H1 (cell line): ENCODE results near the gene UHRF2. TPM values are rescaled to one million over a fixed set of nuclear protein-coding genes. Genes with fewer than 3 reads are reported as not detected.

Experiments
- HDAC2 ChIP-seq, 2 experiments: fragments of 300-600 bp in 1 of 2; sonication (generic) in 1 of 2; IDR thresholded peaks; 2 replicates each; pipeline ENCODE4 v1.6.1; 2011 to 2012; ENCODE audit warnings: low read depth in 2 of 2, low read length in 2 of 2, mild to moderate bottlenecking in 2 of 2, moderate library complexity in 2 of 2, borderline replicate concordance in 1 of 2, inconsistent platforms in 1 of 2
- TEAD4 ChIP-seq: IDR thresholded peaks from 2 replicates; pipeline ENCODE4 v1.6.1; 2012; ENCODE audit warnings: low read depth, low read length, inconsistent platforms, mixed read lengths
- polyA plus RNA-seq, 7 experiments: library from polyadenylated mRNA; depleted of rRNA in 3 of 7; stranded (reverse) in 5 of 7; unstranded in 2 of 7; fragments of >200 nt in 5 of 7; fragments of 200-250 nt in 2 of 7; gene quantifications; 1 replicate in 5 of 7; 2 replicates in 1 of 7; 4 replicates in 1 of 7; pipeline versions ENCODE4 v1.2.1 to v1.2.3, GENCODE V29; 2011 to 2013; ENCODE audit warnings: missing spikeins in 2 of 7, mixed read lengths in 2 of 7
- total RNA-seq: library from RNA; stranded (reverse); fragmentation: NEBNext Ultra II Directional; extraction: Animal tissue kit (Norgen Biotek cat#: 25700); gene quantifications from 2 replicates; pipeline ENCODE4 v1.2.1, GENCODE V29; 2021
- TF ChIP-seq, protein P1 (sequence below): fragments of 300-600 bp; sonication (generic); IDR thresholded peaks from 2 replicates; pipeline ENCODE4 v1.7.1; 2012; ENCODE audit warnings: low read length, moderate library complexity, mild to moderate bottlenecking, inconsistent platforms; ENCODE audit not compliant: insufficient replicate concordance

The UHRF2 gene
- total and polyA plus RNA-seq, 2 of the 8 experiments (the other 6 are each of a cell fraction or from before 2014, with no cell fraction given): 31.8 to 48.0 TPM

GRCh38 chr9:6368831-6369230 is 44.2 kb upstream of the UHRF2 start (continued):
- TF ChIP-seq, protein P1, sequence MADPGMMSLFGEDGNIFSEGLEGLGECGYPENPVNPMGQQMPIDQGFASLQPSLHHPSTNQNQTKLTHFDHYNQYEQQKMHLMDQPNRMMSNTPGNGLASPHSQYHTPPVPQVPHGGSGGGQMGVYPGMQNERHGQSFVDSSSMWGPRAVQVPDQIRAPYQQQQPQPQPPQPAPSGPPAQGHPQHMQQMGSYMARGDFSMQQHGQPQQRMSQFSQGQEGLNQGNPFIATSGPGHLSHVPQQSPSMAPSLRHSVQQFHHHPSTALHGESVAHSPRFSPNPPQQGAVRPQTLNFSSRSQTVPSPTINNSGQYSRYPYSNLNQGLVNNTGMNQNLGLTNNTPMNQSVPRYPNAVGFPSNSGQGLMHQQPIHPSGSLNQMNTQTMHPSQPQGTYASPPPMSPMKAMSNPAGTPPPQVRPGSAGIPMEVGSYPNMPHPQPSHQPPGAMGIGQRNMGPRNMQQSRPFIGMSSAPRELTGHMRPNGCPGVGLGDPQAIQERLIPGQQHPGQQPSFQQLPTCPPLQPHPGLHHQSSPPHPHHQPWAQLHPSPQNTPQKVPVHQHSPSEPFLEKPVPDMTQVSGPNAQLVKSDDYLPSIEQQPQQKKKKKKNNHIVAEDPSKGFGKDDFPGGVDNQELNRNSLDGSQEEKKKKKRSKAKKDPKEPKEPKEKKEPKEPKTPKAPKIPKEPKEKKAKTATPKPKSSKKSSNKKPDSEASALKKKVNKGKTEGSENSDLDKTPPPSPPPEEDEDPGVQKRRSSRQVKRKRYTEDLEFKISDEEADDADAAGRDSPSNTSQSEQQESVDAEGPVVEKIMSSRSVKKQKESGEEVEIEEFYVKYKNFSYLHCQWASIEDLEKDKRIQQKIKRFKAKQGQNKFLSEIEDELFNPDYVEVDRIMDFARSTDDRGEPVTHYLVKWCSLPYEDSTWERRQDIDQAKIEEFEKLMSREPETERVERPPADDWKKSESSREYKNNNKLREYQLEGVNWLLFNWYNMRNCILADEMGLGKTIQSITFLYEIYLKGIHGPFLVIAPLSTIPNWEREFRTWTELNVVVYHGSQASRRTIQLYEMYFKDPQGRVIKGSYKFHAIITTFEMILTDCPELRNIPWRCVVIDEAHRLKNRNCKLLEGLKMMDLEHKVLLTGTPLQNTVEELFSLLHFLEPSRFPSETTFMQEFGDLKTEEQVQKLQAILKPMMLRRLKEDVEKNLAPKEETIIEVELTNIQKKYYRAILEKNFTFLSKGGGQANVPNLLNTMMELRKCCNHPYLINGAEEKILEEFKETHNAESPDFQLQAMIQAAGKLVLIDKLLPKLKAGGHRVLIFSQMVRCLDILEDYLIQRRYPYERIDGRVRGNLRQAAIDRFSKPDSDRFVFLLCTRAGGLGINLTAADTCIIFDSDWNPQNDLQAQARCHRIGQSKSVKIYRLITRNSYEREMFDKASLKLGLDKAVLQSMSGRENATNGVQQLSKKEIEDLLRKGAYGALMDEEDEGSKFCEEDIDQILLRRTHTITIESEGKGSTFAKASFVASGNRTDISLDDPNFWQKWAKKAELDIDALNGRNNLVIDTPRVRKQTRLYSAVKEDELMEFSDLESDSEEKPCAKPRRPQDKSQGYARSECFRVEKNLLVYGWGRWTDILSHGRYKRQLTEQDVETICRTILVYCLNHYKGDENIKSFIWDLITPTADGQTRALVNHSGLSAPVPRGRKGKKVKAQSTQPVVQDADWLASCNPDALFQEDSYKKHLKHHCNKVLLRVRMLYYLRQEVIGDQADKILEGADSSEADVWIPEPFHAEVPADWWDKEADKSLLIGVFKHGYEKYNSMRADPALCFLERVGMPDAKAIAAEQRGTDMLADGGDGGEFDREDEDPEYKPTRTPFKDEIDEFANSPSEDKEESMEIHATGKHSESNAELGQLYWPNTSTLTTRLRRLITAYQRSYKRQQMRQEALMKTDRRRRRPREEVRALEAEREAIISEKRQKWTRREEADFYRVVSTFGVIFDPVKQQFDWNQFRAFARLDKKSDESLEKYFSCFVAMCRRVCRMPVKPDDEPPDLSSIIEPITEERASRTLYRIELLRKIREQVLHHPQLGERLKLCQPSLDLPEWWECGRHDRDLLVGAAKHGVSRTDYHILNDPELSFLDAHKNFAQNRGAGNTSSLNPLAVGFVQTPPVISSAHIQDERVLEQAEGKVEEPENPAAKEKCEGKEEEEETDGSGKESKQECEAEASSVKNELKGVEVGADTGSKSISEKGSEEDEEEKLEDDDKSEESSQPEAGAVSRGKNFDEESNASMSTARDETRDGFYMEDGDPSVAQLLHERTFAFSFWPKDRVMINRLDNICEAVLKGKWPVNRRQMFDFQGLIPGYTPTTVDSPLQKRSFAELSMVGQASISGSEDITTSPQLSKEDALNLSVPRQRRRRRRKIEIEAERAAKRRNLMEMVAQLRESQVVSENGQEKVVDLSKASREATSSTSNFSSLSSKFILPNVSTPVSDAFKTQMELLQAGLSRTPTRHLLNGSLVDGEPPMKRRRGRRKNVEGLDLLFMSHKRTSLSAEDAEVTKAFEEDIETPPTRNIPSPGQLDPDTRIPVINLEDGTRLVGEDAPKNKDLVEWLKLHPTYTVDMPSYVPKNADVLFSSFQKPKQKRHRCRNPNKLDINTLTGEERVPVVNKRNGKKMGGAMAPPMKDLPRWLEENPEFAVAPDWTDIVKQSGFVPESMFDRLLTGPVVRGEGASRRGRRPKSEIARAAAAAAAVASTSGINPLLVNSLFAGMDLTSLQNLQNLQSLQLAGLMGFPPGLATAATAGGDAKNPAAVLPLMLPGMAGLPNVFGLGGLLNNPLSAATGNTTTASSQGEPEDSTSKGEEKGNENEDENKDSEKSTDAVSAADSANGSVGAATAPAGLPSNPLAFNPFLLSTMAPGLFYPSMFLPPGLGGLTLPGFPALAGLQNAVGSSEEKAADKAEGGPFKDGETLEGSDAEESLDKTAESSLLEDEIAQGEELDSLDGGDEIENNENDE: no peak
- TF ChIP-seq TEAD4 (no peak), HDAC2 (IDR thresholded peaks at IDR 0.05; ENCODE audit: borderline replicate concordance in 1 of 2, low read depth in 2 of 2, low read length in 2 of 2) (no peak)
